ENCODE data around the gene CTNNA3.

CTNNA3 gene

DNA sequence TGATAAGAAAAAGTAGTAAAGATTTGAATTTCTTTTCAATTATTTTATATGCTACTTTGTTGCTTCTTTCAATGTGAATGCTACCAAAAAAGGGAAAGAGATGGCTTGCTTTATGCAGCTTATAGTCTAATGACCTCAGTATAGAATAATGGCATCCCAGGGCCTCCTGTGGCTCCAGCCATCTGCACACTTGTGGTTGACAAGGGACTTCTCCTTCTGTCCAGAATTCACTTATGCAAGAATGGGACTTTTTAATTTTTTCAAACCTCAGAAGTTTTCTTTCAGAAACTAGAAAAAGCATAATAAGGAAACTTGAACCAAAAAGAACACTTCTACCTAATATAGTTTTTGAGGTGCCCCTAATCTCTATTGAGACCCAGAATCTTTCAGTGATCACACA is 310.9 kb downstream of the CTNNA3 start:
- H3K4me3 ChIP-seq (ENCODE audit: low read depth, low read length), result no peak overlapping the region
- in situ Hi-C loops (cut with HindIII; ENCODE audit: low sequenced_read_pairs), result no loop called here
- no peak for DNase-seq (ENCODE audit: low read depth, low spot score)
- TF ChIP-seq CTCF (IDR thresholded peaks at IDR 0.05; ENCODE audit: low read depth, low read length), result no peak

DNA sequence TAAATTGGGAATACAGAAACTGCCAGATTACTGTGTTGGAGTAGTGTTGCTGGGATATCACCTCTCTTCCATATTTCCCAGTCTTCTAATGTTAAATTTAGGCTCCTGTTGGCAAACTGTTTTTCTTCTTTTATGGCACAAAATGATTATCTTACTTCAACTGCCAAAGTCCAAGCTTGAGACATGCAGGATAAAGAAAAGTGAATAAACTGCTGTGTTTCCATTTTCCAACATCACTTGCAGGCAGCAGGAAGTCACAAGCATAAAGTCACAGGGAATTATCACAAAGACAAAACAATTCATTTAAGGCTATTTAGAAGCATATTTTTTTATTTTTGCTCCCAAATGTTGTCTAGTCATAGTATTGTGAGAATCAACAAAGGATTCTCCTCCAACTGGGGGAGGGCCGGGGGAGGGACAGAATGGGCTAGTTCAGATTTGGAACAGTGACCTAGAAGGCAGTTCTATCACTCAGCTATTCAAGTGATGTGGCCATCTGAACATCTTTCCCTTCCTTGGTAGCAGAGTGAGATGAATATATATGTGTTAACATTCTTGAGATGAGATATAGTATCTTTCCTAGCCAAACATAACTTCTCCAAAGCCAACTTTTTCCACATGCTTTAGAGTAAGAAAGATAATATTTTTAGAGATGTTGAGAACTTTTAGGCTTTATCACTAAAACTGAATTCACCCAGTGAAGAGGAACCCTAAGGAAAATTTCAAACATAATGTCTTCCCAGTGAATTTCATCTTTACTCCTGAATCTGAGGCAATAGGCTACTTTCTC is 364.7 kb downstream of the CTNNA3 start:
- DNase-seq (ENCODE audit: low read depth, low spot score), result no peak
- in situ Hi-C loops (cut with HindIII; ENCODE audit: low sequenced_read_pairs), result no loop called here
- no peak for TF ChIP-seq CTCF (IDR thresholded peaks at IDR 0.05; ENCODE audit: low read depth, low read length)
- no peak overlapping the region for H3K4me3 ChIP-seq (ENCODE audit: low read depth, low read length)

DNA sequence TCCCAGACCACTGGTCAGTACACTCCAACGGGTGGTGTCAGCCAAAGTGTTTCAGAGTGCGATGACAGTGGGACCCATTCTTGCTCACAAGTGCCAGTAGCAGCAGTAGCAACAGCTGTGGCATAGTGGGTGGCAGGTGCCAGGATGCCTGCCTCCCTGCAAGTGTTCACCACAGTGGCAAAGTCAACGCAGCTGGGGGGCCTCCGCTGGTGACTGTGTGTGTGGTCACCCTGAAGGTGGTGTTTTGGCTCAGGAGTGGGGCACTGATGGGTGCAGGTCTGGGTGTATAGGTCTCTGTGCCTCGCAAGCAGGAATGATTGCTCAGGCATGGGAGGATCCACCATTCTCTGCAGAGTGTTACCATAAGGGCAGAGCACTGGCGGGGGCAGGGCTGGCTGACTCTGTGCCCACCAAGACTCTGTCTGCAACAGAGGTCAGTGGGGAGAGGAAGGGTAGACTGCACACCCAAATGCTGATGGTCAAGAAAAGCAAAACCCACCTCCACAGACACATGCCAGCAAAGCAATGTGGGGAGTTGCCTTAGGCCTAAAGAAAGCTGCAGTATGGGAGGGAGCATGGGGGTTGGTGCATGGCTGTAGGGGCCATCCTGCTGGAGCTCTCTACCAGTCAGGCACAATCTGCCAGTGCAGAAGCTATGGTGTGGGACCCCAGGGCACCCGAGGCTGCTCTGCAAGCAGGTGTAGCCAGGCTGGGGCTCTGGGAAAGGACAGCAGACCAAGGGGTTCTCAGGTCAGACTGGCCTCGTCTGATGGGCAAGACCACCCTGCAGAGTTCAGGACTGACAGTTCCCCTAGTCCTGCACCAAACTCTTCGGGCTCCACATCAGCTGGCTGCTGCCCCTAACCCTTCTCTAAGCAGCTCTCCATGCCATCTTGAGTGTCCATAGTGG is 368.1 kb downstream of the CTNNA3 start:
- no peak for DNase-seq (ENCODE audit: low read depth, low spot score)
- no peak for TF ChIP-seq CTCF (IDR thresholded peaks at IDR 0.05; ENCODE audit: low read depth, low read length)
- in situ Hi-C loops (cut with HindIII; ENCODE audit: low sequenced_read_pairs), result no loop called here

DNA sequence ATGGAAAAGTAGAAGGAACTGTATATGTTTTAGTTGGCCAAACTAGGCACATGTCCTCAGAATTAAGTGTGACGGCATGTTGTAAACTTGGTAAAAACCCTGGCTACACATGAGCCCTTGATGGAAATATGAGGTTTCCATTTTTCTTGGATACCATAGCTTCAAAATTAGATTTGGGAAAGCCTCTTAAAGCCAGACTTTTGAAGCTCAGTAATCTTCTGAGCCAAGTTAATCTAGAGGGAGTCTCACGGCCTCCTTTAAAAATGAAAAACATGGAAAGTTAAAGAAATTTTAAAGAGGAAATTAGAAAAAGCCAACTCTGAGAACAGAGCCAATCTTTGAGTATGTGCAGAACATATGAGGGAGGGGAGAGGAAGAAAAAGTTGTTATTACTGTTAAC is 376.0 kb downstream of the CTNNA3 start:
- in situ Hi-C loops (cut with HindIII; ENCODE audit: low sequenced_read_pairs), result no loop called here
- no peak for DNase-seq (ENCODE audit: low read depth, low spot score)
- TF ChIP-seq CTCF (IDR thresholded peaks at IDR 0.05; ENCODE audit: low read depth, low read length), result no peak
- H3K4me3 ChIP-seq (ENCODE audit: low read depth, low read length), result no peak overlapping the region

More for the DNA sequence above, 368.1 kb downstream of the CTNNA3 start:
- H3K4me3 ChIP-seq (ENCODE audit: low read depth, low read length), result no peak overlapping the region

GRCh38 chr10:67308912-67309311 is 387.1 kb downstream of the CTNNA3 start:
- no peak overlapping the region for H3K4me3 ChIP-seq (ENCODE audit: low read depth, low read length)
- in situ Hi-C loops (cut with HindIII; ENCODE audit: low sequenced_read_pairs), result no loop called here
- no peak for TF ChIP-seq CTCF (IDR thresholded peaks at IDR 0.05; ENCODE audit: low read depth, low read length)
- no peak for DNase-seq (ENCODE audit: low read depth, low spot score)

GRCh38 chr10:67306588-67307205 is 389.3 kb downstream of the CTNNA3 start:
- no peak overlapping the region for H3K4me3 ChIP-seq (ENCODE audit: low read depth, low read length)
- peak; percentile 16 for DNase-seq (ENCODE audit: low read depth, low spot score)
- peak; percentile 44 for TF ChIP-seq CTCF (IDR thresholded peaks at IDR 0.05; ENCODE audit: low read depth, low read length)
- in situ Hi-C loops (cut with HindIII; ENCODE audit: low sequenced_read_pairs), result no loop called here
